Measurements from ENCODE around the gene SHD.

- TF ChIP-seq, protein P1, sequence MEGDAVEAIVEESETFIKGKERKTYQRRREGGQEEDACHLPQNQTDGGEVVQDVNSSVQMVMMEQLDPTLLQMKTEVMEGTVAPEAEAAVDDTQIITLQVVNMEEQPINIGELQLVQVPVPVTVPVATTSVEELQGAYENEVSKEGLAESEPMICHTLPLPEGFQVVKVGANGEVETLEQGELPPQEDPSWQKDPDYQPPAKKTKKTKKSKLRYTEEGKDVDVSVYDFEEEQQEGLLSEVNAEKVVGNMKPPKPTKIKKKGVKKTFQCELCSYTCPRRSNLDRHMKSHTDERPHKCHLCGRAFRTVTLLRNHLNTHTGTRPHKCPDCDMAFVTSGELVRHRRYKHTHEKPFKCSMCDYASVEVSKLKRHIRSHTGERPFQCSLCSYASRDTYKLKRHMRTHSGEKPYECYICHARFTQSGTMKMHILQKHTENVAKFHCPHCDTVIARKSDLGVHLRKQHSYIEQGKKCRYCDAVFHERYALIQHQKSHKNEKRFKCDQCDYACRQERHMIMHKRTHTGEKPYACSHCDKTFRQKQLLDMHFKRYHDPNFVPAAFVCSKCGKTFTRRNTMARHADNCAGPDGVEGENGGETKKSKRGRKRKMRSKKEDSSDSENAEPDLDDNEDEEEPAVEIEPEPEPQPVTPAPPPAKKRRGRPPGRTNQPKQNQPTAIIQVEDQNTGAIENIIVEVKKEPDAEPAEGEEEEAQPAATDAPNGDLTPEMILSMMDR (IDR thresholded peaks at IDR 0.05) = no peak
- no peak for TF ChIP-seq POLR2A (IDR thresholded peaks at IDR 0.05)
Observed at GRCh38 chr19:4297901-4298809, 19.1 kb downstream of the SHD start.

Measured in body of pancreas (tissue), 4 donors.